Testis (tissue), 2 donors: ENCODE measurements around the gene NPM3.

Experiments used
- CTCF ChIP-seq, 3 experiments: fragments of 450-650 bp in 2 of 3; fragments of 200-600 bp in 1 of 3; sonication (generic) in 1 of 3; IDR thresholded peaks; one replicate each; pipeline ENCODE4 v1.5.1; 2016 to 2019; ENCODE audit warnings: antibody characterized with exemption in 3 of 3, mild to moderate bottlenecking in 2 of 3, moderate library complexity in 1 of 3
- POLR2A ChIP-seq: fragments of 450-650 bp; IDR thresholded peaks from one replicate; pipeline ENCODE4 v1.6.1; 2017; ENCODE audit warnings: antibody characterized with exemption, mild to moderate bottlenecking, moderate library complexity

- TF ChIP-seq CTCF (IDR thresholded peaks at IDR 0.05) (no peak), POLR2A (no peak)
These were observed 12.7 kb downstream of the NPM3 start for GRCh38 chr10:101770331-101771215.
